SH-SY5Y (cell line): ENCODE results near the gene MICAL2.

ENCODE experiments used
- GATA2 ChIP-seq: IDR thresholded peaks from 2 replicates; pipeline ENCODE4 v1.6.1; 2011; ENCODE audit warnings: mild to moderate bottlenecking, low read depth, low read length
- GATA3 ChIP-seq: IDR thresholded peaks from 2 replicates; pipeline ENCODE4 v1.6.1; 2011; ENCODE audit warnings: low read depth, mild to moderate bottlenecking, low read length, moderate library complexity

Gene MICAL2

GRCh38 chr11:12187399-12187798 is 77.0 kb downstream of the MICAL2 start:
- TF ChIP-seq GATA3, result no peak
- TF ChIP-seq GATA2, result no peak

GRCh38 chr11:12188548-12189317 is 78.3 kb downstream of the MICAL2 start:
- TF ChIP-seq GATA2, result no peak
- no peak for TF ChIP-seq GATA3

GRCh38 chr11:12189543-12190235 is 79.3 kb downstream of the MICAL2 start:
- TF ChIP-seq GATA2 (no peak), GATA3 (no peak)

GRCh38 chr11:12190511-12190910 is 80.1 kb downstream of the MICAL2 start:
- TF ChIP-seq GATA2 (no peak), GATA3 (no peak)

- TF ChIP-seq GATA2, result no peak
- no peak for TF ChIP-seq GATA3
These were observed 82.6 kb downstream of the MICAL2 start for GRCh38 chr11:12192794-12193514.

GRCh38 chr11:12193515-12194336 is 83.3 kb downstream of the MICAL2 start:
- TF ChIP-seq GATA2 (no peak), GATA3 (no peak)

- TF ChIP-seq GATA3, result no peak
- TF ChIP-seq GATA2, result no peak
These were observed 85.4 kb downstream of the MICAL2 start for GRCh38 chr11:12195768-12196167.

GRCh38 chr11:12196308-12196707 is 85.9 kb downstream of the MICAL2 start:
- TF ChIP-seq GATA3 (no peak), GATA2 (no peak)

- TF ChIP-seq GATA3 (no peak), GATA2 (no peak)
These were observed 86.5 kb downstream of the MICAL2 start for GRCh38 chr11:12196872-12197271.

- TF ChIP-seq GATA3 (no peak), GATA2 (no peak)
These were observed 88.1 kb downstream of the MICAL2 start for GRCh38 chr11:12198251-12199222.

- TF ChIP-seq GATA2, result no peak
- TF ChIP-seq GATA3, result no peak
These were observed 89.0 kb downstream of the MICAL2 start for GRCh38 chr11:12199231-12199948.
